DMS53 treated with DMSO at 0.1 percent for 48 hours (cell line): ENCODE measurements around the gene S100PBP.
A peak's percentile ranks its signal among the peaks of the same experiment; 100 is the strongest.
"Not testable (repeated sequence)": the region's sequence is repeated elsewhere in the genome, so short reads cannot be mapped to it uniquely, and the experiment has no call there.

Experiments used
- DNase-seq: peaks from one replicate; lab custom pipeline; 2025; ENCODE audit not compliant: unreplicated experiment; lab: John Stamatoyannopoulos, UW

S100PBP gene

DNA sequence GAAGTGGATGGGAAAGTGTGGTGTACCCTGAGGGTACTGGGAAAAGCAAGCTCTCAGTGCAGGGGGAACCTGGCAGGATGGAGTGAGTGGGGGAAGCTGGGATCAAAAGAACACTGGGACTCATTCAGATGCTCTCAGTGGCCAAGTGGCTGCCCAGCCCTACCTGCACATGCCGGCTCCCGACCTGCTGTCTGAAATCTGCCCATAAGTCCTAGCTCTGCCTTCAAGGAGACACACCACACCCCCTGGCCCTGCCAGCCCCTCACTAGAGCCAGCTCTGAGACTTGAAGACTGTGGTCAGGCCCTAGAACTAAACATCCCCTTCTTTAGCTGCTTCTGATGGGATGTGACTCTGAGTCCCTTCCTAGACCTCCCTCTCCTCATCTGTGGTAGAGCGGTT, 81.5 kb downstream of the S100PBP start:
- DNase-seq = no peak

GRCh38 chr1:32899586-32900296, 82.3 kb downstream of the S100PBP start:
- DNase-seq = no peak

DNA sequence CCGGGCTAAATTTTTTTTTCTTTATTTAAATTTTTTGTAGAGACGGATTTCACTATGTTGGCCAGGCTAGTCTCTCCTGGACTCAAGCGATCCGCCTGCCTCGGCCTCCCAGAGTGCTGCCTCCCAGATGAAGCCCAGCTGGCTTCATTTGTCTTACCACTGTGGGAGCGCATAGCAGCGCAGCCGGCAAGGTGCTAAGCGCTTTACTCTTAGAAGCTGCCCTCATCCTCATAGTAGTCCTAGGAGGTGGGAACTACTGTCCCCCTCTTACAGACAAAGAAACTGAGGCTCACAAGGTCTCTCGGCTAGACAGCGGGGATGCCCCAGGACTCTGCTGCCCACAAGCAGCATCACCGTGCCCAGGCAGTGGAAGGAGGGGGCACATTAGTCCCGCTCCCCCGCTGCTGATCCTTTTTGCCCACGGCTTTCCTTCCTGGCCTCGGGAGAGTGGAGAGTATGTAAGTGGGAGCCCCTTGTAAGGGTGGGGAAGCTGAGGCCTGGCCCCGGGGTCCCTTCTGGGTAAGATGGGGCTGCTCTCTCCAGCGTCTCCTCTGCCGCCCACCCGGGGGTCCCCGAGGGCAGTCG, 83.0 kb downstream of the S100PBP start:
- DNase-seq = no peak

GRCh38 chr1:32900956-32901822, 83.7 kb downstream of the S100PBP start, which contains the start of gene TMEM54:
Gene TMEM54 (minus strand): TSS chr1:32901389. CDS start chr1:32901238, 151 bp downstream.
- peak; percentile 31 for DNase-seq

- no peak for DNase-seq
These were observed 84.5 kb downstream of the S100PBP start for GRCh38 chr1:32901823-32902534.

- DNase-seq = no peak
These were observed 85.1 kb downstream of the S100PBP start for GRCh38 chr1:32902535-32902920.

GRCh38 chr1:32903991-32904785, 86.7 kb downstream of the S100PBP start:
- DNase-seq = no peak

DNA sequence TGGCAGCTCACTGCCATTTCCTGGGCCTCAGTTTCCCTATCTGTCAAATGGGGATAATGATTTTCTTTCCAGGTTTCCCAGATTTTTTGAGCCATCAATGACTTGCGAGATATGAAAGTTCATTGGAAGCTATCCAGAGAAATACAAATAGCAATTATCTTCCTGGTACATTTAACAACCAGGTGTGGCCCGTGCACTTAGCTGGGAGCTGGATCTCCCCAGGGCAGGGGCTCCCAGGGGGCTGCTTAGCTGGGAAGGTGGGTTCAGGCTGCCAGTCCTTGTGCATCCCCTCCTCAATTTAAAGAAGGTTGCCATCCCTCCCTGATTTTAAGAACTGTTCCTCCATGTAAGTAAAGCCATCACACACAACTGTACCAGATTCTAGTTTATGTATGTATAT, 87.3 kb downstream of the S100PBP start:
- no peak for DNase-seq

DNA sequence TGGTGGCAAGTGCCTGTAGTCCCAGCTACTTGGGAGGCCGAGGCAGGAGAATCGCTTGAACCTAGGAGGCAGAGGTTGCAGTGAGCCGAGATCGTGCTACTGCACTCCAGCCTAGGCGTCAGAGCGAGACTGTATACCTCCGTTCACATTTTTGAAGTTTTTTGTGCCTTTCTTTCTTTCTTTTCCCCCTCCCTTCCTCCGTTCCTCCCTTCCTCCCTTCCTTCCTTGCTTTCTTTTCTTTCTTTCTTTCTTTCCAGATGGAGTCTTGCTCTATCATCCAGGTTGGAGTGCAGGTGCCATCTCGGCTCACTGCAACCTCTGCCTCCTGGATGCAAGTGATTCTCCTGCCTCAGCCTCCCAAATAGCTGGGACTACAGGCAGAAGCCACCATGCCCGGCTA, 88.1 kb downstream of the S100PBP start:
- not testable (repeated sequence) for DNase-seq

GRCh38 chr1:32906654-32907053, 89.2 kb downstream of the S100PBP start:
- no peak for DNase-seq

GRCh38 chr1:32907435-32907834, 90.0 kb downstream of the S100PBP start:
- DNase-seq = no peak
